Measurements from ENCODE around the gene PELI2.

PELI2 gene

DNA sequence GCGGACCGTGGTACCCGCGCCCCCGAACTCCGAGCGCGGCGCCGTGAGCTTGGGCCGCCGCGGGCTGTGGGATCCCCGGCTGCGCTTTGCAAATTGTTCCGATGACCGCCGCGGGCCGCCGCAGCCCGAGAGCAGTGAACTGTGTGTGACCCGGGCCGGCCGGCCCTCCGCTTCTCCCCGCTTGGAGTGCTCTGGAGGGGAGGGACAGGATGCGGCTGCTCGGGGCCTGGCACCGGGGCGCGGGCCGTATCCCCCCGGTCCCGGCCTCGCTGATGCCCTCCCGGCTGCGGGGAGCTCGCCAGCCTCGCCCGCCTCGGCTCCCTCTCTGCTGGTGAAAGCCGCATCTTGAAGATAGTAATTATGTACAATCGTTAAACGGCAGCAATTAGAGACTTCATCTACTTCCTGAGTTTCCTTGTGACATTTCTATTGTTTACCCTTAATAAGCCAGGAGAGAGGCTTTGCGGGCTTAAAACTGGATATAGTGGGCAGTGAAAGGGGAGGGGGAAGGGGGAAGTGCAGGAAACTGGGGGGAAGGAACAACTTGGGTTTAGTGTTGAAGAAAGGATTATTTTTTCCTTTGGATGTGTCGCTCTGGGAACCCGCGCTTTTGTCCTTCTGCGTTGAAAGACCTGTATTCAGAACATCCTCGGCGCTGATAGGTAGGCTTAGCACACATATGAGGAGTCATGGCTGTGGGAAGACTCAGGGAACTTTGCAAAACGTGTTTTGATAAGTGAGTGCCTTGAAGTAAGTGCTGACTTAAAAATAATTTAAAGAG lies 1.2 kb downstream of the PELI2 start:
- peak; percentile 4 for DNase-seq (ENCODE audit: low read depth)

- no peak for DNase-seq (ENCODE audit: low read depth)
These were observed 2.0 kb downstream of the PELI2 start for GRCh38 chr14:56120091-56120691.

GRCh38 chr14:56121816-56122215 lies 3.6 kb downstream of the PELI2 start:
- DNase-seq (ENCODE audit: low read depth): no peak

- DNase-seq (ENCODE audit: low read depth): no peak
These were observed 4.1 kb downstream of the PELI2 start for GRCh38 chr14:56122301-56122700.

DNA sequence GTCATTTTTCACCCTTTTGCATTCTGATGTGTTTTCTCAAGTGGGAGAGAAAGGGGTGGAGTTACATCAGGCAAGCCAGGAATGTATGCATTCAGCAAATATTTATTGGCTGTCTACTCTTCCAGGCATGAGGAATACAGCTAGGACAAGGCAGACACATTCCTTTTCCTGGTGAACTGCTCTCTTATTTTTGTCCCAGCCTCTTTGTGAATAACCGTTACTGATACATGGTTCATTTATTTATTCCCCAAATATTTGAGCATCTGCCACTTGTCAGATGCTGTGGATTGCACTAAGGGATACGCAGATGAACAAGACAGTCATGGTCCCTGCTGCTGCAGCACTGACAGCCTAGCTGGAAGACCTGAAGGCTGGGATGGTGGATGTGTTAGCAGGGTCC lies 6.1 kb downstream of the PELI2 start:
- DNase-seq (ENCODE audit: low read depth): no peak

DNA sequence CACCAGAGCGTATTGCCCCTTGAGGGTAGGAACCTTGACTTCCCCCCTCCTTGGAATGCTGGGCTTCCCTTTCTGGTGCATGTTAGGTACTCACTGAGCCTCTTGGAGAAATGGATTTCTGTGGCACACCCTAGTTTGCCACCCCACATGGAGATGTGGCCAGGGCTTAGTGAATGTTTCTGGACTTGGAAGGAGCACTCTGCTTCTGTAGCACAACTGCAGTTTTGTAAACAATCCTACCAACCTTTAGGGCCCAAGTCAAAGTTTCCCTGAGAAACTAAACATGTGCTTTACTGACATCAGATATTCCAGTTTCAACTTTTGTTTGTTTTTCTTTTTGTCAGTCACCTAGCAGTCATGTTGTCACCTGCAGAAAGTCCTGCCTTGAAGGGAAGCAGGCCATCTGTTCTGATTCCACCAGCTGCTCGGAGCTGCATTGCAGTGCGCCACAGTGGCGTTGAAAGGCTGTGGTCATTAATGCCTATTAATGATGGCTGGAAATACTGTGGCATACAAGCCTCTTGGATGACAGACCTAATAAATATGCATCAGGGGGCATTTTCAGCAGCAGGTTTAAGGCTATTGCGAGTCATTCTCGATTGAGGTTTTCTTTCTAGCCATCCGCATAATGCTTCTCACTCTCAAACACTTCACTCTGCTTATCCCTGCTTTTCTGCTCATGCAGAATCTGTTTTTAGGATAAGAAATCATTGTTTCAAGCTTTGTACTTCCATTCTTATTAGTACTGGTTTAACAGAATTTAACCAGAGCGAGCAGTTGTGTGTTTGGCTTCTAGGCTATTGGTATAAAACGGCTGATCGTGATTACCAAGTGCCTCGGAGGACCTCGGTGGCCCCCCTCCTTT lies 7.8 kb downstream of the PELI2 start:
- DNase-seq (ENCODE audit: low read depth): no peak

DNA sequence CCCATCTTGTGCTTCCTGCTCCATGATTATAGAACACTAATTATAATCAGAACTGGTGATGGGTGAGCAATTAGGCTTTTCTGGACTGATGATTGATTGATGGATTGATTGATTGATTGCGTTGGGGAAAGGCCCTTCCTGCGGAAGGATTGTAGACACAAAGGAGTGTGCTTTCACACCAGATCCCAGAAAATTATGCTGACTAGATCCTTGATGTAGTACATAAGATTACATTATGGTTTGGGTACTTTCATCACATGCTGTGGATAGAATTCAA lies 8.4 kb downstream of the PELI2 start:
- DNase-seq (ENCODE audit: low read depth): no peak

GRCh38 chr14:56127156-56127555 lies 8.9 kb downstream of the PELI2 start:
- DNase-seq (ENCODE audit: low read depth): no peak

- DNase-seq (ENCODE audit: low read depth): no peak
These were observed 10.9 kb downstream of the PELI2 start for GRCh38 chr14:56129092-56129491.

DNA sequence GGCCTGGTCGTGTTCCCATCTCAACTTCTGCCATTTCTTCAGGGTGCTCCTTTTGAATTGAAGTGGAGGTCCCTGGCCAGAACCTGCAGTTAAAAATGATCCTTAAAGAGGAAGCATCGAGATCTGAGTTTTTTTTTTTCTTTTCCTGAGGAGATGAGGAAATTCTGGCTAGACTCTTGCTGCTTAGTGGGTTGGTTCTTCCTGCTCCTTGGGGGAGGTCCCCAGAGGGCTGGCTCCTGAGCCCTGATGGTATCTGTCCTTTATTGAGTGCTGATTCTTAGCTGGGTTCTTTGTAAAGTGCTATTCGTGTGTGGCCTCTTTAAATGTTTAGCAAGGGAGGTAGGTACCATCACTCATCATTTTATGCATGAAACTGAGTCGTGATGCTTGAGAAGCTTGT lies 11.7 kb downstream of the PELI2 start:
- DNase-seq (ENCODE audit: low read depth): no peak

DNA sequence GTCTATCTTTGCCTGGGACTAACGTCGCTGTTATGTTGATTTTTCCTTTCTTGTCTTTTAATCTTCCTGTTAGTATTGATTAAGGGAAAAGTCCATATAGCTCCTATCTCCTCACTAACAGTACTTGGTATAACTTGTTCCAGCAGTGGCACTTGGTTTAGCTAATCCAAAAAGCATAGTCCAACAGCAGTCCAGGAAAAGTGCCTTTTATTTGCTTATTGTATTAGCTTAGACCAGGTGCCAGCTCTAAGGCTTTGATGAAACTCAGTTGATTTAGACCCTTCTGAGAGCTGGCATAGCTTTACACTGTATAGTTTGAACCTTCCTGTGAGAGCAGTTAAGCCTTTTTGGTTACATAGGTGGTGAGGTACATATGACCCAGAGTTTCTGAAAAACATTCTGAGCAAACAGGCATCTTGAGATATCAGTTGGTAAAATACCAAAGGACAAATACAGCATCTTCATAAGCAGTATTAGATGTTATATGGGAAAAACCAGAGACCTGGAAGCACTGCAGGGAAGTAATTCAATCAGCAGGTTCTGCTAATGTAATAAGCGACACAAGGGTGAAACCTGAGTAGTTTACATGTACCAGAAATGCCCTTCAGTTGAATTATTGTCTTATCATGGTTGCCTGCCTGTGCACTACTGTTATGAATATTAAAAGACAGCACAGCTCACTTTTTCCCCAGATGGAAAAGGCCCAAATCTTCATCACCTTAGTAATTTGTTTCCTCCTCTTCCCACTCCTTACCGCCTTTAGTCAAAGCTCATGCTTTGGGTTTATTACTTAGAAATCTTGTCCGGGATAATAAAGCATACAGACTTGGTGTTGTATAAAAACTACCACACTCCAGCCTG lies 13.0 kb downstream of the PELI2 start:
- no peak for DNase-seq (ENCODE audit: low read depth)

DNA sequence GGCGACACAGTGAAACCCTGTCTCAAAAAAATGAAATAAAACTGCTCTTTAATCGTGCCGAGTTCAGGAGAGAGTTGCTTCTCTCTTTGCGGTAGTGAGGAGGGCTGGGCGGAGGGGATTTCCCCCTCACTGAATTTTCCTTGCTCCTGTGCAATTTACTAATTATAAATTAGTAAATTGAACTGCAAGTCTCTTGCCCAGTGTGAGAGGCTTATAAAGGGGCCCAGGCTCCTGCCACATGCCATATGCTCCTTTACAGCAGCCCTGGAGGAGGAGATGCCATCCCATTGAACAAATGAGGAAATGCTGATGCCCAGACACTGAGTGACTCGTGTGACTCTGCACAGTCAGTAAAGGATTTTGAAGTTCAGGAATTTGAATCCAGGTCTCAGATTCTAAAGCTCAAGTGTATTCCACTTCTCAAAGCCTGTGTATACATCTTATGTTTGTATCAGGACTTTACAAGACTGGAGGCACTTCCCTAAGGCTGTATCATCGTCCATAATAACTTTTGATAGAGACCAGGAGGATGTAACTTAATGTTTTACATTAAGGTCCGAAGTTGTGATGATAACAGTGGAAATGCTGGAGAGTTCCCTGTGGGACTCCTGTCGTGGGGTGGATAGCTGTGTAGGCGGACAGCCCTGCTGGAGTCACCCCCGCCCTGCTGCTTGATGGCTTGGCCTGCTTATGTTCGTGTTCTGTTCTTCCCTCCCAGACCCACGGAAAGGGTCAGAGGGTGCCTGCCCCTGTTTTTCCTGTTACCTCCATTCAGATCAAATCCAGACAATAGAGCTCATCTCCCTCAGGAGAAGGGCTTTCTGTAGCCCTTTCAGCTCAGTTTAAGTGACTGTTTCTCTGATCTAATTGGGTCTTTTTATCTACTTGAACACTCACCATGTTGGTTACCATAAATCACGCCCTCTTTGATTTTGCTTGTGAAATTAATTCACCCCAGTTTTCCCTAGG lies 13.9 kb downstream of the PELI2 start:
- no peak for DNase-seq (ENCODE audit: low read depth)

GRCh38 chr14:56133547-56133946 lies 15.3 kb downstream of the PELI2 start:
- no peak for DNase-seq (ENCODE audit: low read depth)

DNA sequence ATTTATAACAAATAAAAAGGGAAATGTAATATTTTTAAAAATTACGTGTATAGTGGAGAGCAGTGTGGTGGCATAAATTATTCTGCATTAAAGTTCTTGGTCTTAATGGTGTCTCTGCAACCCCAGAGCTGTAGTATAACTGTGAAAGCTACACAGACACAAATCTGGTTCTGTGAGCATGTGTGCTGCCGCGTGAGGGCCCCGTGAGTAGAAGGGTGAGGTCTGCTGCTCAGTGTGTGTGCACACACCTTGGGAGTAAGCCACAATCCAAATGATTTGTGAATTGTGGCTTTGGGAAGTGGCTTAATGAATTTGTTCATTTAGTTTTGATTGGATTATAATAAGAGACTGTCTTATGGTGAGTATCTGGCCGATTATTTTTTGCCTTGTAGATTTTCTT lies 16.8 kb downstream of the PELI2 start:
- DNase-seq (ENCODE audit: low read depth): no peak

DNA sequence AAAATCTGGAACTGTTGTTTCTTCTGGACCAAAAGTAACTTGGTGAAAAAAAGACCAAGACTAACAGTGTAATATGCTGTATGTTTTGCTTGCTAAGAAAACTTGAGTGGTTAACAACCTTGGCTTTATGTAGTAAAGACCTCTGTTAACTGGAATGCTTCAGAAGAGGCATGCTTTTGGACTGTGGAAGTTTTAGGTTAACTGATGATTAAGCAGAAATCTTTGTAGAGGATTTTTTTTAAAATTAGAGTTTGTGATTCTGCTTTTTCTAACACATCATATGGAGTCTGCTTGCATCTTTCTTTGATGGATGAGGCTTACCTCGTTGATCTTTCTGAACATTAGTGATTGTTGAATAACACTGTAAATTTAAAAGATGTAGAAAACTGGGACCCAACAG lies 17.5 kb downstream of the PELI2 start:
- DNase-seq (ENCODE audit: low read depth): no peak

DNA sequence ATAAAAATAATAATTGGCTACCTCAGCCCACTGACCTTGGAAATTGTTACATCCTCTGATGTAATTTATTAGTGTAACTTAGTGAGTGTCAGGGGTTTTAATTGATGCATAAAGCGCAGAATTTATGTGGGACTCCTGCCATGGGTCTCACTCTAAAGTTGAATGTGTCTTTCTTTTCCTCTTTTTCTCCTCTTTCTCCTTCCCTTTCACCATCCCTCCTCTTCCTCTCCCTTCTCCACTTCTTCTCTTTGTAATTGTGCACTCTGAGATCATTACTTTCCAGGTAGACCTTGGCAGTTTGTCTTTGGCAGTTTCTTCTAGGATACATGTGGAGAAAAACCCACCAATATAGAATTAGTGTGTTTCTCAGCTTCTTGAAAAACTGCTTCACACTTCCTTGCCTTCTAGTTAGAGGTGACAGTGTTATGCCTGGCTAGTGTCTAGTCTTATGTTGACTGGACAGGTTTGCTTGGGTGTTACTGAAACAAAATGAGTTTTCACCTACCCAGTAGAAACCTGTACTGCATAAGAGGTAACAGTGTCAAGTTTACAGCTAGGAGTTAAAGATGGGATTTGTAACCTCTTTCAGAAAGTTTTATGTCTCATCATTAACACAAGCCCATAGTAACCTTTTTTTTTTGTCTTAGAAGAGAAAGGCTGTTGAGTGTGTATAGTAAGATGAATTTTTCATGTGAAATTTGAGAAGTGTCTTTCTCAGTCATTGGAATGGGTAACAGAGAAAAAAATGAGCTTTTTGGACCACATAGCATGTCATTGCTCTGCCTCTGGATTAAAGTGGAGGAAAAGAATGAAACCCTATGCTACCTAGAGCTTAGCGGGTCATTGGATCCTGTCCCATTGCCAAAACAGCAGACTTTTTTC lies 18.6 kb downstream of the PELI2 start:
- DNase-seq (ENCODE audit: low read depth): no peak

GRCh38 chr14:56137453-56137807 lies 19.2 kb downstream of the PELI2 start:
- DNase-seq (ENCODE audit: low read depth): no peak

GRCh38 chr14:56137849-56138248 lies 19.6 kb downstream of the PELI2 start:
- no peak for DNase-seq (ENCODE audit: low read depth)

GRCh38 chr14:56138928-56139327 lies 20.7 kb downstream of the PELI2 start:
- DNase-seq (ENCODE audit: low read depth): no peak

DNA sequence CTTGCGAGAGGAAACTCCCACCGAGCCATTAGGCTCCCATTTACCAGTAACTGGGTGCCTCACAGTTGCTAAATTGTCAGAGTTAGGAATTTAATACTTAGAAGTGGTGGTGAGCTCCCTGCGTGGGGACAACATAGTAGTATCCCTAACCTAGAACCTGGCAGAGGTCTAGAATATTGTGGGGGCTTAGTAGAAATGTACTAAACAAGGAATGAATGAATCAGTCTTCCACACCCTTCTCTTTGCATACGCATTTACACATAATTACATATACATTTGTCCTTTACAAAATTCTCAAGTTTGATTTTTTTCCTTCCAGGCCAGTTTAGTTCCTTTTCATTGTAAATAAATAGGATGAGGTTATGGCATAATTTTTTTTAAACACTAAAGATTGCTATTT lies 24.1 kb downstream of the PELI2 start:
- DNase-seq (ENCODE audit: low read depth): no peak
